ENCODE data around the gene AKNA. TPM values are rescaled to one million over a fixed set of nuclear protein-coding genes. Genes with fewer than 3 reads are reported as not detected.

AKNA gene
- polyA plus RNA-seq, 1 of the 3 experiments (the other 2 are of a cell fraction): 0.84 TPM

GRCh38 chr9:114416906-114417305 lies 29.1 kb upstream of the AKNA start:
- Histone ChIP-seq H3K4me3 (ENCODE audit: low read depth in 2 of 2, low read length in 1 of 2) (no peak overlapping the region), H3K79me2 (ENCODE audit: insufficient read depth) (no peaks in the 10 kb centered on the region), H3K9ac (no peak overlapping the region), H2AFZ (ENCODE audit: low read depth) (no peak overlapping the region), H3K27ac (ENCODE audit: low read depth in 2 of 2, low read length in 1 of 2) (no peak overlapping the region), H3K9me2 (no peaks in the 10 kb centered on the region), H3K9me3 (no peaks in the 10 kb centered on the region), H3K36me3 (replicated peaks in 1 of 2; ENCODE audit: control insufficient read depth in 1 of 2, insufficient read depth in 2 of 2, low read length in 1 of 2) (no peaks in the 10 kb centered on the region), H3K4me1 (ENCODE audit: control insufficient read depth in 1 of 2, insufficient read depth in 2 of 2, low read depth in 1 of 2, low read length in 1 of 2) (no peaks in the 10 kb centered on the region), H4K20me1 (ENCODE audit: insufficient read depth) (no peaks in the 10 kb centered on the region), H3K4me2 (no peak overlapping the region), H3F3A (replicated peaks; ENCODE audit: insufficient read depth) (no peaks in the 10 kb centered on the region), H3K27me3 (ENCODE audit: insufficient read depth) (no peaks in the 10 kb centered on the region)
- CTCF ChIA-PET: interaction anchor here (1.2 to 8.9 kb wide), 2 partner anchors 12 to 237 kb away, joined by 3 to 74 read pairs; no protein-coding TSS in a partner anchor
- 83% methylated on average over 2 of the region's 2 CpGs for WGBS (ENCODE audit: low lambda C conversion rate)
- no peak for DNase-seq
- TF ChIP-seq YY1 (IDR thresholded peaks at IDR 0.05; ENCODE audit: low read depth) (no peak), GATA2 (CRISPR knock-in tag; IDR thresholded peaks at IDR 0.05) (no peak), USF2 (IDR thresholded peaks at IDR 0.05; ENCODE audit: borderline replicate concordance, low read depth, low read length) (no peak), TEAD4 (IDR thresholded peaks at IDR 0.05; ENCODE audit: borderline replicate concordance, insufficient read depth) (no peak), NRF1 (IDR thresholded peaks at IDR 0.05; ENCODE audit: low read depth, low read length) (no peak), MAX (IDR thresholded peaks at IDR 0.05; ENCODE audit: low read depth) (no peak), JUND (IDR thresholded peaks at IDR 0.05) (no peak), CHD2 (IDR thresholded peaks at IDR 0.05; ENCODE audit: low read length, partially characterized antibody) (no peak), RXRA (IDR thresholded peaks at IDR 0.05; ENCODE audit: borderline replicate concordance, low read depth) (no peak), MXI1 (IDR thresholded peaks at IDR 0.05; ENCODE audit: low read depth, low read length) (no peak), POLR2AphosphoS5 (IDR thresholded peaks at IDR 0.05; ENCODE audit: low read depth, low read length) (no peak), SMC3 (IDR thresholded peaks at IDR 0.05; ENCODE audit: low read depth, low read length) (no peak), TCF12 (IDR thresholded peaks at IDR 0.05) (no peak), NFIC (IDR thresholded peaks at IDR 0.05; ENCODE audit: borderline replicate concordance) (no peak), USF1 (IDR thresholded peaks at IDR 0.05; ENCODE audit: borderline replicate concordance, low read depth) (no peak), GABPA (IDR thresholded peaks at IDR 0.05; ENCODE audit: low read depth) (no peak), ZBTB33 (IDR thresholded peaks at IDR 0.05; ENCODE audit: borderline replicate concordance, low read depth) (no peak), RAD21 (IDR thresholded peaks at IDR 0.05; ENCODE audit: low read length) (no peak)
- POLR2A ChIA-PET: no interaction called here
